Choroid plexus epithelial cell (primary cell): Measurements from ENCODE around the gene SGCA.
A peak's percentile ranks its signal among the peaks of the same experiment; 100 is the strongest.

Experiments
- DNase-seq: peaks from one replicate; pipeline ENCODE4 v3.0.0-alpha.2; 2010; ENCODE audit warnings: low read depth
- H3K4me3 ChIP-seq: 2 replicates; pipeline ENCODE4 v1.5.1; 2011; ENCODE audit warnings: low read depth, mild to moderate bottlenecking, control low read depth, low read length, moderate library complexity
- CTCF ChIP-seq: conservative IDR thresholded peaks from 2 replicates; pipeline ENCODE4 v1.5.1; 2011; ENCODE audit warnings: low read depth, mild to moderate bottlenecking, control low read depth, inconsistent platforms, low read length, moderate library complexity

Gene SGCA

GRCh38 chr17:50213026-50214022 is 47.5 kb downstream of the SGCA start:
- H3K4me3 ChIP-seq, result no peak overlapping the region
- TF ChIP-seq CTCF, result no peak
- no peak for DNase-seq

GRCh38 chr17:50214976-50215760 is 49.4 kb downstream of the SGCA start:
- TF ChIP-seq CTCF, result no peak

GRCh38 chr17:50217591-50217990 is 51.8 kb downstream of the SGCA start:
- H3K4me3 ChIP-seq, result no peak overlapping the region
- no peak for TF ChIP-seq CTCF
- no peak for DNase-seq

More at GRCh38 chr17:50214976-50215760, 49.4 kb downstream of the SGCA start:
- no peak for DNase-seq
- H3K4me3 ChIP-seq, result no peak overlapping the region

- no peak overlapping the region for H3K4me3 ChIP-seq
- no peak for TF ChIP-seq CTCF
- DNase-seq, result peak; percentile 62
These were observed 52.4 kb downstream of the SGCA start for GRCh38 chr17:50218071-50218759.

GRCh38 chr17:50218771-50219315 is 53.0 kb downstream of the SGCA start:
- no peak overlapping the region for H3K4me3 ChIP-seq
- no peak for TF ChIP-seq CTCF
- peak; percentile 97 for DNase-seq

- peak; percentile 91 for DNase-seq
- no peak overlapping the region for H3K4me3 ChIP-seq
- no peak for TF ChIP-seq CTCF
These were observed 53.5 kb downstream of the SGCA start for GRCh38 chr17:50219342-50219741.
